HepG2 (cell line): ENCODE data around the gene SH3BP2. TPM values are rescaled to one million over a fixed set of nuclear protein-coding genes. Genes with fewer than 3 reads are reported as not detected.

Experiments
- CHD2 ChIP-seq: IDR thresholded peaks from 2 replicates; pipeline ENCODE4 v1.6.1; 2011; ENCODE audit warnings: low read depth, low read length, improper control_type of control experiment
- DMAP1 ChIP-seq: IDR thresholded peaks from 2 replicates; pipeline ENCODE4 v1.6.1; 2016
- DNMT1 ChIP-seq: sonication (generic); formaldehyde crosslinking; IDR thresholded peaks from 2 replicates; pipeline ENCODE4 v1.5.1; 2020; ENCODE audit warnings: mild to moderate bottlenecking, missing genetic modification reagents
- HNRNPK ChIP-seq: fragments of 200-400 bp; formaldehyde crosslinking; IDR thresholded peaks from 2 replicates; pipeline ENCODE4 v1.6.1; 2018; ENCODE audit warnings: low read length, low read depth, moderate library complexity, mild to moderate bottlenecking; ENCODE audit not compliant: poor library complexity, severe bottlenecking
- ISL2 ChIP-seq: sonication (generic); formaldehyde crosslinking; IDR thresholded peaks from 2 replicates; pipeline ENCODE4 v1.5.0; 2020; ENCODE audit warnings: missing genetic modification reagents
- MNT ChIP-seq: fragments of 450-650 bp; IDR thresholded peaks from 2 replicates; pipeline ENCODE4 v1.6.1; 2016
- NR2C2 ChIP-seq: sonication (generic); formaldehyde crosslinking; IDR thresholded peaks from 2 replicates; pipeline ENCODE4 v1.4.0; 2020; ENCODE audit warnings: missing genetic modification reagents, mild to moderate bottlenecking, moderate library complexity, borderline replicate concordance
- NR2F2 ChIP-seq: IDR thresholded peaks from 2 replicates; pipeline ENCODE4 v1.6.1; 2012; ENCODE audit warnings: low read depth, inconsistent platforms, borderline replicate concordance
- REL ChIP-seq: sonication (generic); formaldehyde crosslinking; conservative IDR thresholded peaks from 2 replicates; pipeline ENCODE4 v1.8.0; 2022; ENCODE audit warnings: mild to moderate bottlenecking, missing genetic modification reagents, moderate library complexity
- SAFB2 ChIP-seq: sonication (generic); formaldehyde crosslinking; IDR thresholded peaks from 2 replicates; pipeline ENCODE4 v1.5.1; 2020; ENCODE audit warnings: missing genetic modification reagents, low read depth, mild to moderate bottlenecking, borderline replicate concordance
- TRIM24 ChIP-seq: sonication (generic); formaldehyde crosslinking; IDR thresholded peaks from 2 replicates; pipeline ENCODE4 v1.8.0; 2022; ENCODE audit warnings: mild to moderate bottlenecking, missing genetic modification reagents
- ZNF138 ChIP-seq: sonication (generic); formaldehyde crosslinking; IDR thresholded peaks from 2 replicates; pipeline ENCODE4 v1.5.0; 2020; ENCODE audit warnings: mild to moderate bottlenecking, low read depth, missing genetic modification reagents
- ZNF18 ChIP-seq: sonication (generic); formaldehyde crosslinking; IDR thresholded peaks from 2 replicates; pipeline ENCODE4 v1.8.0; 2022; ENCODE audit warnings: mild to moderate bottlenecking, missing genetic modification reagents; ENCODE audit not compliant: insufficient replicate concordance
- ZNF292 ChIP-seq: sonication (generic); formaldehyde crosslinking; IDR thresholded peaks from 2 replicates; pipeline ENCODE4 v1.8.1; 2022; ENCODE audit warnings: mild to moderate bottlenecking, low read depth, missing genetic modification reagents, borderline replicate concordance
- ZNF331 ChIP-seq: sonication (generic); formaldehyde crosslinking; IDR thresholded peaks from 2 replicates; pipeline ENCODE4 v1.4.0; 2020; ENCODE audit warnings: missing genetic modification reagents
- ZNF451 ChIP-seq: sonication (generic); formaldehyde crosslinking; IDR thresholded peaks from 2 replicates; pipeline ENCODE4 v1.5.0; 2020; ENCODE audit warnings: mild to moderate bottlenecking, missing genetic modification reagents
- ZNF562 ChIP-seq: sonication (generic); formaldehyde crosslinking; IDR thresholded peaks from 2 replicates; pipeline ENCODE4 v1.8.0; 2022; ENCODE audit warnings: missing genetic modification reagents, borderline replicate concordance
- ZNF75D ChIP-seq: sonication (generic); formaldehyde crosslinking; IDR thresholded peaks from 2 replicates; pipeline ENCODE4 v1.8.1; 2023; ENCODE audit warnings: missing genetic modification reagents, mild to moderate bottlenecking, borderline replicate concordance
- polyA plus RNA-seq, 8 experiments: library from polyadenylated mRNA; depleted of rRNA in 3 of 8; stranded (reverse) in 7 of 8; unstranded in 1 of 8; fragments of >200 nt; fragmentation: Illumina TruSeq in 4 of 8; extraction: Trizol in 4 of 8; gene quantifications; 2 replicates each; pipeline versions ENCODE4 v1.2.1 to v1.2.3, GENCODE V29; 2011 to 2016; ENCODE audit warnings: low read depth in 4 of 8, missing spikeins in 1 of 8, mixed read lengths in 1 of 8; ENCODE audit not compliant: insufficient read depth in 1 of 8
- total RNA-seq, 5 experiments: library from RNA; depleted of rRNA; stranded (reverse); fragments of >200 nt; fragmentation: Illumina TruSeq; extraction: Trizol; gene quantifications; 2 replicates each; pipeline ENCODE4 v1.2.3, GENCODE V29; 2016; ENCODE audit warnings: low read depth in 1 of 5
- TF ChIP-seq, protein P1 (sequence below): sonication (generic); formaldehyde crosslinking; IDR thresholded peaks from 2 replicates; pipeline ENCODE4 v1.8.1; 2023; ENCODE audit warnings: mild to moderate bottlenecking, inconsistent platforms, moderate library complexity, missing genetic modification reagents, borderline replicate concordance
- TF ChIP-seq, protein P2 (sequence below): sonication (generic); formaldehyde crosslinking; conservative IDR thresholded peaks from 2 replicates; pipeline ENCODE4 v1.4.0; 2020; ENCODE audit warnings: missing genetic modification reagents

Gene SH3BP2
- total and polyA plus RNA-seq, 2 of the 13 experiments (the other 11 are each of a cell fraction or from before 2014, with no cell fraction given) = 16.9 to 34.5 TPM

- TF ChIP-seq ZNF18 (CRISPR knock-in tag) (no peak), NR2C2 (CRISPR knock-in tag) (peak; percentile 79), ZNF451 (CRISPR knock-in tag) (peak; percentile 52; the same call in 1 of the 2 replicates), DMAP1 (CRISPR knock-in tag) (peak; percentile 55), ZNF331 (CRISPR knock-in tag) (peak; percentile 41; the same call in 1 of the 2 replicates), CHD2 (peak; percentile 50), TRIM24 (CRISPR knock-in tag) (no peak), HNRNPK (peak; percentile 67), DNMT1 (CRISPR knock-in tag) (peak; percentile 86; the same call in 1 of the 2 replicates), MNT (no peak), ZNF138 (CRISPR knock-in tag) (peak; percentile 24; the same call in 1 of the 2 replicates), REL (CRISPR knock-in tag) (peak; percentile 48; the same call in 1 of the 2 replicates), ZNF562 (CRISPR knock-in tag) (no peak), SAFB2 (peak; percentile 66; the same call in 1 of the 2 replicates), ZNF75D (CRISPR knock-in tag) (peak; percentile 75; the same call in 1 of the 2 replicates), NR2F2 (peak; percentile 11; the same call in 1 of the 2 replicates), ZNF292 (CRISPR knock-in tag) (peak; percentile 70; the same call in 1 of the 2 replicates), ISL2 (CRISPR knock-in tag) (0 out of 2 replicates have a peak, but pooled peaks have one; percentile 52)
- TF ChIP-seq, protein P1, sequence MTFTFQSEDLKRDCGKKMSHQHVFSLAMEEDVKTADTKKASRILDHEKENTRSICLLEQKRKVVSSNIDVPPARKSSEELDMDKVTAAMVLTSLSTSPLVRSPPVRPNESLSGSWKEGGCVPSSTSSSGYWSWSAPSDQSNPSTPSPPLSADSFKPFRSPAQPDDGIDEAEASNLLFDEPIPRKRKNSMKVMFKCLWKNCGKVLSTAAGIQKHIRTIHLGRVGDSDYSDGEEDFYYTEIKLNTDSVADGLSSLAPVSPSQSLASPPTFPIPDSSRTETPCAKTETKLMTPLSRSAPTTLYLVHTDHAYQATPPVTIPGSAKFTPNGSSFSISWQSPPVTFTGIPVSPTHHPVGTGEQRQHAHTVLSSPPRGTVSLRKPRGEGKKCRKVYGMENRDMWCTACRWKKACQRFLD = 0 out of 2 replicates have a peak, but pooled peaks have one; percentile 35
- TF ChIP-seq, protein P2, sequence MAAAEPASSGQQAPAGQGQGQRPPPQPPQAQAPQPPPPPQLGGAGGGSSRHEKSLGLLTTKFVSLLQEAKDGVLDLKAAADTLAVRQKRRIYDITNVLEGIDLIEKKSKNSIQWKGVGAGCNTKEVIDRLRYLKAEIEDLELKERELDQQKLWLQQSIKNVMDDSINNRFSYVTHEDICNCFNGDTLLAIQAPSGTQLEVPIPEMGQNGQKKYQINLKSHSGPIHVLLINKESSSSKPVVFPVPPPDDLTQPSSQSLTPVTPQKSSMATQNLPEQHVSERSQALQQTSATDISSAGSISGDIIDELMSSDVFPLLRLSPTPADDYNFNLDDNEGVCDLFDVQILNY (CRISPR knock-in tag) = 0 out of 2 replicates have a peak, but pooled peaks have one; percentile 12
Observed at GRCh38 chr4:2843263-2843940, 50.5 kb downstream of the SH3BP2 start, which contains the start of gene ADD1 (continued).
